Measurements from ENCODE around the gene HLCS.

- TF ChIP-seq CTCF (IDR thresholded peaks at IDR 0.05) (no peak), POLR2A (IDR thresholded peaks at IDR 0.05) (no peak), POLR2AphosphoS5 (IDR thresholded peaks at IDR 0.05) (no peak)
Observed at GRCh38 chr21:36852293-36852692, 114.2 kb downstream of the HLCS start.

All from prostate gland (tissue), 2 donors.